OCI-LY1 (cell line): ENCODE results near the gene MED27.

ENCODE experiments used
- CTCF ChIP-seq: fragments of 200-600 bp; sonication (generic), shearing (Covaris generic); IDR thresholded peaks from 2 replicates; pipeline ENCODE4 v1.5.1; 2017; ENCODE audit warnings: mild to moderate bottlenecking, antibody characterized with exemption, low read length, moderate library complexity, mixed read lengths
- EZH2 ChIP-seq: fragments of 200-600 bp; sonication (generic), shearing (Covaris generic); IDR thresholded peaks from 2 replicates; pipeline ENCODE4 v1.8.0; 2017; ENCODE audit warnings: borderline replicate concordance, mixed run types, mild to moderate bottlenecking, antibody characterized with exemption, low read length, moderate library complexity, mixed read lengths

- TF ChIP-seq CTCF (no peak), EZH2 (no peak)
Measured at GRCh38 chr9:132011309-132011708, 68.4 kb downstream of the MED27 start.
